GM19467 (cell line): ENCODE measurements around the gene TMEM87B.

Source experiments
- ATAC-seq: cut with Tn5 transposase; IDR thresholded peaks from one replicate; pipeline ENCODE4 v1.9.1; 2021; ENCODE audit warnings: mild to moderate bottlenecking, moderate library complexity; ENCODE audit not compliant: unreplicated experiment

TMEM87B gene

GRCh38 chr2:112149194-112149593 lies 94.1 kb downstream of the TMEM87B start:
- no peak for ATAC-seq

GRCh38 chr2:112149866-112150435 lies 94.9 kb downstream of the TMEM87B start:
- ATAC-seq = no peak

- no peak for ATAC-seq
These were observed 95.4 kb downstream of the TMEM87B start for GRCh38 chr2:112150447-112150846.

GRCh38 chr2:112150851-112151250 lies 95.8 kb downstream of the TMEM87B start:
- no peak for ATAC-seq

- no peak for ATAC-seq
These were observed 96.2 kb downstream of the TMEM87B start for GRCh38 chr2:112151271-112151670.

GRCh38 chr2:112151701-112152440 lies 96.8 kb downstream of the TMEM87B start:
- ATAC-seq = no peak

- ATAC-seq = no peak
These were observed 97.6 kb downstream of the TMEM87B start for GRCh38 chr2:112152476-112153178.

GRCh38 chr2:112153179-112153490 lies 98.1 kb downstream of the TMEM87B start:
- no peak for ATAC-seq

- ATAC-seq = no peak
These were observed 98.4 kb downstream of the TMEM87B start for GRCh38 chr2:112153501-112153900.

- ATAC-seq = no peak
These were observed 99.4 kb downstream of the TMEM87B start for GRCh38 chr2:112154246-112155117.

GRCh38 chr2:112155331-112156151 lies 100.5 kb downstream of the TMEM87B start:
- ATAC-seq = no peak

- no peak for ATAC-seq
These were observed 101.3 kb downstream of the TMEM87B start for GRCh38 chr2:112156152-112156986.

GRCh38 chr2:112157472-112157871 lies 102.4 kb downstream of the TMEM87B start:
- ATAC-seq = no peak

- ATAC-seq = no peak
These were observed 104.4 kb downstream of the TMEM87B start for GRCh38 chr2:112159454-112159921.

GRCh38 chr2:112160283-112161250 lies 105.5 kb downstream of the TMEM87B start:
- ATAC-seq = no peak

GRCh38 chr2:112161431-112162145 lies 106.5 kb downstream of the TMEM87B start:
- ATAC-seq = no peak

- ATAC-seq = no peak
These were observed 107.3 kb downstream of the TMEM87B start for GRCh38 chr2:112162341-112162740.

GRCh38 chr2:112162956-112163355 lies 107.9 kb downstream of the TMEM87B start:
- no peak for ATAC-seq
